Measurements from ENCODE around the gene CFAP65.

Gene CFAP65

GRCh38 chr2:219056176-219056895 lies 15.0 kb upstream of the CFAP65 start:
- ChIA-PET POLR2A (no interaction called here), CTCF (interaction anchor here (0.8 to 1.3 kb wide), 4 partner anchors 15 to 63 kb away, joined by 3 to 5 read pairs (median 4); no protein-coding TSS in a partner anchor)
- DNase-seq (ENCODE audit: extremely low spot score): no peak
- no peak for TF ChIP-seq ARNT (IDR thresholded peaks at IDR 0.05)
- no peak for TF ChIP-seq BHLHE40 (IDR thresholded peaks at IDR 0.05; ENCODE audit: borderline replicate concordance)
- no peak for TF ChIP-seq ZNF384 (IDR thresholded peaks at IDR 0.05)
- TF ChIP-seq FOXM1 (IDR thresholded peaks at IDR 0.05; ENCODE audit: borderline replicate concordance): no peak
- no peak for TF ChIP-seq CTBP1 (IDR thresholded peaks at IDR 0.05; ENCODE audit: borderline replicate concordance)
- no peak for TF ChIP-seq NFRKB (IDR thresholded peaks at IDR 0.05)
- no peak for TF ChIP-seq LEF1 (IDR thresholded peaks at IDR 0.05; ENCODE audit: borderline replicate concordance)
- no peak for TF ChIP-seq L3MBTL2 (conservative IDR thresholded peaks at IDR 0.05)
- no peak for TF ChIP-seq TARDBP (IDR thresholded peaks at IDR 0.05)
- no peak for TF ChIP-seq FOXA1 (IDR thresholded peaks at IDR 0.05)
- TF ChIP-seq SP1 (IDR thresholded peaks at IDR 0.05): no peak
- no peak for TF ChIP-seq FOXK2 (IDR thresholded peaks at IDR 0.05)
- TF ChIP-seq, protein P1, sequence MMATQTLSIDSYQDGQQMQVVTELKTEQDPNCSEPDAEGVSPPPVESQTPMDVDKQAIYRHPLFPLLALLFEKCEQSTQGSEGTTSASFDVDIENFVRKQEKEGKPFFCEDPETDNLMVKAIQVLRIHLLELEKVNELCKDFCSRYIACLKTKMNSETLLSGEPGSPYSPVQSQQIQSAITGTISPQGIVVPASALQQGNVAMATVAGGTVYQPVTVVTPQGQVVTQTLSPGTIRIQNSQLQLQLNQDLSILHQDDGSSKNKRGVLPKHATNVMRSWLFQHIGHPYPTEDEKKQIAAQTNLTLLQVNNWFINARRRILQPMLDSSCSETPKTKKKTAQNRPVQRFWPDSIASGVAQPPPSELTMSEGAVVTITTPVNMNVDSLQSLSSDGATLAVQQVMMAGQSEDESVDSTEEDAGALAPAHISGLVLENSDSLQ (IDR thresholded peaks at IDR 0.05): no peak
- TF ChIP-seq HDGF (IDR thresholded peaks at IDR 0.05; ENCODE audit: borderline replicate concordance): no peak

GRCh38 chr2:219054956-219055903 lies 13.9 kb upstream of the CFAP65 start:
- CTCF ChIA-PET: interaction anchor here (0.9 to 1.3 kb wide), 3 partner anchors 26 to 64 kb away, joined by 3 to 5 read pairs (median 3); no protein-coding TSS in a partner anchor
- no peak for TF ChIP-seq NFRKB (IDR thresholded peaks at IDR 0.05)
- no peak for TF ChIP-seq SUZ12 (IDR thresholded peaks at IDR 0.05)
- TF ChIP-seq ZNF384 (IDR thresholded peaks at IDR 0.05): no peak
- no peak for TF ChIP-seq TARDBP (IDR thresholded peaks at IDR 0.05)
- no peak for TF ChIP-seq L3MBTL2 (conservative IDR thresholded peaks at IDR 0.05)
- no peak for TF ChIP-seq SP1 (IDR thresholded peaks at IDR 0.05)
- TF ChIP-seq ARNT (IDR thresholded peaks at IDR 0.05): no peak
- no peak for TF ChIP-seq ELF4 (IDR thresholded peaks at IDR 0.05)
- TF ChIP-seq CTBP1 (IDR thresholded peaks at IDR 0.05; ENCODE audit: borderline replicate concordance): no peak
- no peak for TF ChIP-seq BHLHE40 (IDR thresholded peaks at IDR 0.05; ENCODE audit: borderline replicate concordance)
- no peak for TF ChIP-seq FOXK2 (IDR thresholded peaks at IDR 0.05)
- TF ChIP-seq FOXA1 (IDR thresholded peaks at IDR 0.05): no peak
- no peak for TF ChIP-seq HDGF (IDR thresholded peaks at IDR 0.05; ENCODE audit: borderline replicate concordance)
- no peak for TF ChIP-seq FOXM1 (IDR thresholded peaks at IDR 0.05; ENCODE audit: borderline replicate concordance)
- TF ChIP-seq, protein P1 (IDR thresholded peaks at IDR 0.05): no peak
- TF ChIP-seq LEF1 (IDR thresholded peaks at IDR 0.05; ENCODE audit: borderline replicate concordance): no peak
- POLR2A ChIA-PET: no interaction called here
- no peak for DNase-seq (ENCODE audit: extremely low spot score)

DNA sequence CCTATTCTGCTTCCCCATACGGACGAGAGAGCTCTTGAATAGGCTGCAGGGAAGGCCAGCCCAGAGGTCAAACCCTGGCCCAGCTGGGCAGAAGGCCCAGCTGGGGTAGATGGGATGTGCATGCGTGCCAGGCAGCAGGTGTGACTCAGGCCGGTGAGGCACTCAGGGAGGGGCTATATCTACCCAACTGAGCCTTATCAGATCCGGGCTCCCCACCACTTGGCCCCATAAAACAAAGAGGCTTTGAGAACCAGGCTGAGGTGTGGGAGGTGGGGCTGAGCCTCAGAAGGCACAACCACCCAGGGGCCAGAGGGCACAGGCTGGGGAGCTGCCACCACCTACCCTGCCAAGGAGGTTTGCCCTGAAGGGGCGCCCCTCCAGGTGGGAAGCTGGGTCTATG lies 8.0 kb upstream of the CFAP65 start:
- ChIA-PET POLR2A (no interaction called here), CTCF (no interaction called here)
- TF ChIP-seq ARNT (IDR thresholded peaks at IDR 0.05): no peak
- TF ChIP-seq, protein P1 (IDR thresholded peaks at IDR 0.05): no peak
- TF ChIP-seq FOXM1 (IDR thresholded peaks at IDR 0.05; ENCODE audit: borderline replicate concordance): no peak
- TF ChIP-seq LEF1 (IDR thresholded peaks at IDR 0.05; ENCODE audit: borderline replicate concordance): no peak
- no peak for TF ChIP-seq FOXA1 (IDR thresholded peaks at IDR 0.05)
- TF ChIP-seq SP1 (IDR thresholded peaks at IDR 0.05): no peak
- no peak for TF ChIP-seq TARDBP (IDR thresholded peaks at IDR 0.05)
- no peak for TF ChIP-seq BHLHE40 (IDR thresholded peaks at IDR 0.05; ENCODE audit: borderline replicate concordance)
- TF ChIP-seq SUZ12 (IDR thresholded peaks at IDR 0.05): no peak
- TF ChIP-seq ELF4 (IDR thresholded peaks at IDR 0.05): no peak
- no peak for TF ChIP-seq HDGF (IDR thresholded peaks at IDR 0.05; ENCODE audit: borderline replicate concordance)
- TF ChIP-seq FOXK2 (IDR thresholded peaks at IDR 0.05): no peak
- no peak for TF ChIP-seq ZNF384 (IDR thresholded peaks at IDR 0.05)
- no peak for TF ChIP-seq NFRKB (IDR thresholded peaks at IDR 0.05)
- TF ChIP-seq L3MBTL2 (conservative IDR thresholded peaks at IDR 0.05): no peak
- no peak for TF ChIP-seq CTBP1 (IDR thresholded peaks at IDR 0.05; ENCODE audit: borderline replicate concordance)
- no peak for DNase-seq (ENCODE audit: extremely low spot score)

- ChIA-PET POLR2A (no interaction called here), CTCF (interaction anchor here (1.2 kb wide), 1 partner anchor 16 kb away, joined by 8 read pairs; no protein-coding TSS in a partner anchor)
- TF ChIP-seq SUZ12 (IDR thresholded peaks at IDR 0.05) (no peak), SP1 (IDR thresholded peaks at IDR 0.05) (no peak), CTBP1 (IDR thresholded peaks at IDR 0.05; ENCODE audit: borderline replicate concordance) (no peak), ELF4 (IDR thresholded peaks at IDR 0.05) (no peak), HDGF (IDR thresholded peaks at IDR 0.05; ENCODE audit: borderline replicate concordance) (no peak), NFRKB (IDR thresholded peaks at IDR 0.05) (no peak), L3MBTL2 (conservative IDR thresholded peaks at IDR 0.05) (no peak), ZNF384 (IDR thresholded peaks at IDR 0.05) (no peak), FOXM1 (IDR thresholded peaks at IDR 0.05; ENCODE audit: borderline replicate concordance) (no peak), ARNT (IDR thresholded peaks at IDR 0.05) (no peak), TARDBP (IDR thresholded peaks at IDR 0.05) (no peak), FOXK2 (IDR thresholded peaks at IDR 0.05) (no peak), FOXA1 (IDR thresholded peaks at IDR 0.05) (no peak)
- TF ChIP-seq, protein P1 (IDR thresholded peaks at IDR 0.05): no peak
- DNase-seq (ENCODE audit: extremely low spot score): peak; percentile 65
These were observed 4.7 kb upstream of the CFAP65 start for GRCh38 chr2:219045937-219046550.
